Heart left ventricle (tissue), 16 donors: ENCODE results near the gene SENP5. TPM values are rescaled to one million over a fixed set of nuclear protein-coding genes. Genes with fewer than 3 reads are reported as not detected.
"Not testable (repeated sequence)": the region's sequence is repeated elsewhere in the genome, so short reads cannot be mapped to it uniquely, and the experiment has no call there.

Experiments used
- ATAC-seq, 4 donors: fragments of 200-7000 bp; cut with Tn5 transposase; one replicate each; pipeline ENCODE4 v1.9.1; 2020 to 2022; ENCODE audit warnings: moderate library complexity in 4 of 4, mild to moderate bottlenecking in 3 of 4, moderate number of reproducible peaks in 1 of 4
- DNase-seq, 5 donors: peaks; one replicate each; pipeline ENCODE4 v3.0.0-alpha.2; 2020
- H3K27ac ChIP-seq, 12 donors: fragments of 200-600 bp; sonication (generic) in 4 of 12; one replicate each; pipeline versions ENCODE4 v1.5.0 to v1.8.0; 2016 to 2022; ENCODE audit warnings: mild to moderate bottlenecking in 2 of 12
- H3K27me3 ChIP-seq, 9 donors: fragments of 200-600 bp; sonication (generic) in 2 of 9; one replicate each; pipeline versions ENCODE4 v1.5.1 to v1.8.0; 2016 to 2022; ENCODE audit warnings: mild to moderate bottlenecking in 3 of 9
- H3K36me3 ChIP-seq, 9 donors: fragments of 200-600 bp; sonication (generic) in 2 of 9; one replicate each; pipeline versions ENCODE4 v1.5.0 to v1.8.0; 2018 to 2022; ENCODE audit warnings: mild to moderate bottlenecking in 2 of 9
- H3K4me1 ChIP-seq, 12 donors: fragments of 200-600 bp; sonication (generic) in 4 of 12; one replicate each; pipeline versions ENCODE4 v1.5.0 to v1.8.0; 2016 to 2022; ENCODE audit warnings: mild to moderate bottlenecking in 3 of 12
- H3K4me3 ChIP-seq, 12 donors: fragments of 200-600 bp; sonication (generic) in 4 of 12; one replicate each; pipeline versions ENCODE4 v1.5.0 to v1.8.0; 2017 to 2022; ENCODE audit warnings: mild to moderate bottlenecking in 9 of 12, moderate library complexity in 4 of 12
- H3K9me3 ChIP-seq, 12 donors: fragments of 200-600 bp; sonication (generic) in 4 of 12; one replicate each; pipeline versions ENCODE4 v1.5.0 to v1.8.0; 2016 to 2022; ENCODE audit warnings: mild to moderate bottlenecking in 1 of 12
- POLR2A ChIP-seq, 2 donors: fragments of 450-650 bp; IDR thresholded peaks; one replicate each; pipeline ENCODE4 v1.6.1; 2017; ENCODE audit warnings: antibody characterized with exemption in 2 of 2, mild to moderate bottlenecking in 2 of 2, moderate library complexity in 2 of 2
- WGBS, 4 donors: extraction: QIAGEN DNeasy Blood & Tissue Kit in 2 of 4; methylation state at CpG; one replicate each; pipeline versions ENCODE4 v1.1.5 to v1.1.7; 2013 to 2018; 5-methylcytosine and 5-hydroxymethylcytosine counted together
- intact Hi-C, 10 donors: fragments of 100-400 bp; cut with DNase I; formaldehyde crosslinking; loops; one replicate each; pipeline versions ENCODE4 v1.11.1 to v1.14.2; 2022
- long read RNA-seq, 3 donors: library from polyadenylated mRNA; unstranded; transcript quantifications; one replicate each; pipeline ENCODE4 v2.0.0, GENCODE V29; 2020 to 2021
- polyA plus RNA-seq, 2 donors: library from polyadenylated mRNA; stranded (reverse); fragments of 200-250 nt; gene quantifications; one replicate each; pipeline ENCODE4 v1.2.3, GENCODE V29; 2013
- total RNA-seq, 9 donors: library from RNA; depleted of rRNA in 2 of 9; stranded (reverse); fragments of >200 nt in 2 of 9; fragmentation: NEBNext Ultra II Directional in 3 of 9; extraction: Animal tissue kit (Norgen Biotek cat#: 25700) in 3 of 9; gene quantifications; one replicate each; pipeline versions ENCODE4 v1.1.0 to v1.2.4, GENCODE V29; 2016 to 2023
- TF ChIP-seq, protein P1 (sequence below), 12 donors: fragments of 200-600 bp; sonication (generic) in 4 of 12; IDR thresholded peaks; one replicate each; pipeline versions ENCODE4 v1.5.0 to v1.8.0; 2018 to 2022; ENCODE audit warnings: antibody characterized with exemption in 12 of 12, mild to moderate bottlenecking in 5 of 12
- donor health status: ischemic (EF 13 %, LVEDD 7.1; RV severe dilation, severe dysfunction).
- donor health status: healthy with polysubstance abuse.
- donor health status: DM: no; HTN: yes; CAD: no.
- donor health status: DM: no; HTN: no; CAD: no.
- donor health status: ischemic (EF 25% LVEDD 6.9; RV normal size, moderate dysfunction).
- donor health status: ischemic (EF 25% LVEDD 5.7; RV mildly dilated, moderate dysfunction).
- donor health status: healthy.
- donor health status: DM: yes; HTN: yes; CAD: no.
- donor health status: ischemic (EF 35%, LVEDD 5.7; RV mildly dilated, moderate dysfunction).
- donor health status: nonischemic (EF 11% LVEDD 7.7; RV severe dilation, severe dysfunction).
- donor health status: DM: yes; HTN: yes; CAD: no.
- donor health status: PGD.
- donor health status: ischemic (EF 29% LVEDD 5.4; RV normal size, mild dysfunction).
- donor health status: nonischemic (EF 23%, LVEDD 6.1; RV moderate dilation, normal function).

SENP5 gene, protein sequence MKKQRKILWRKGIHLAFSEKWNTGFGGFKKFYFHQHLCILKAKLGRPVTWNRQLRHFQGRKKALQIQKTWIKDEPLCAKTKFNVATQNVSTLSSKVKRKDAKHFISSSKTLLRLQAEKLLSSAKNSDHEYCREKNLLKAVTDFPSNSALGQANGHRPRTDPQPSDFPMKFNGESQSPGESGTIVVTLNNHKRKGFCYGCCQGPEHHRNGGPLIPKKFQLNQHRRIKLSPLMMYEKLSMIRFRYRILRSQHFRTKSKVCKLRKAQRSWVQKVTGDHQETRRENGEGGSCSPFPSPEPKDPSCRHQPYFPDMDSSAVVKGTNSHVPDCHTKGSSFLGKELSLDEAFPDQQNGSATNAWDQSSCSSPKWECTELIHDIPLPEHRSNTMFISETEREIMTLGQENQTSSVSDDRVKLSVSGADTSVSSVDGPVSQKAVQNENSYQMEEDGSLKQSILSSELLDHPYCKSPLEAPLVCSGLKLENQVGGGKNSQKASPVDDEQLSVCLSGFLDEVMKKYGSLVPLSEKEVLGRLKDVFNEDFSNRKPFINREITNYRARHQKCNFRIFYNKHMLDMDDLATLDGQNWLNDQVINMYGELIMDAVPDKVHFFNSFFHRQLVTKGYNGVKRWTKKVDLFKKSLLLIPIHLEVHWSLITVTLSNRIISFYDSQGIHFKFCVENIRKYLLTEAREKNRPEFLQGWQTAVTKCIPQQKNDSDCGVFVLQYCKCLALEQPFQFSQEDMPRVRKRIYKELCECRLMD
- total RNA-seq (10 to 100 TPM; 16.8 to 28.5 (median 22.9) TPM), polyA plus RNA-seq (10 to 100 TPM in 1 of 2 donors, 1 to 10 TPM in 1; 7.0 to 12.9 TPM)
- long read RNA-seq, donor 1, full-length matches to known transcripts = 1 of 12 reads
- long read RNA-seq, donor 1, partial matches to known transcripts = 2 of 12 reads
- long read RNA-seq, donor 1, other reads (novel, unspliced or antisense) = 9 of 12 reads
- long read RNA-seq, donor 2, full-length matches to known transcripts = 11 of 23 reads
- long read RNA-seq, donor 2, partial matches to known transcripts = 4 of 23 reads
- long read RNA-seq, donor 2, other reads (novel, unspliced or antisense) = 8 of 23 reads
- long read RNA-seq, donor 3, full-length matches to known transcripts = 7 of 14 reads
- long read RNA-seq, donor 3, partial matches to known transcripts = 1 of 14 reads
- long read RNA-seq, donor 3, other reads (novel, unspliced or antisense) = 6 of 14 reads

DNA sequence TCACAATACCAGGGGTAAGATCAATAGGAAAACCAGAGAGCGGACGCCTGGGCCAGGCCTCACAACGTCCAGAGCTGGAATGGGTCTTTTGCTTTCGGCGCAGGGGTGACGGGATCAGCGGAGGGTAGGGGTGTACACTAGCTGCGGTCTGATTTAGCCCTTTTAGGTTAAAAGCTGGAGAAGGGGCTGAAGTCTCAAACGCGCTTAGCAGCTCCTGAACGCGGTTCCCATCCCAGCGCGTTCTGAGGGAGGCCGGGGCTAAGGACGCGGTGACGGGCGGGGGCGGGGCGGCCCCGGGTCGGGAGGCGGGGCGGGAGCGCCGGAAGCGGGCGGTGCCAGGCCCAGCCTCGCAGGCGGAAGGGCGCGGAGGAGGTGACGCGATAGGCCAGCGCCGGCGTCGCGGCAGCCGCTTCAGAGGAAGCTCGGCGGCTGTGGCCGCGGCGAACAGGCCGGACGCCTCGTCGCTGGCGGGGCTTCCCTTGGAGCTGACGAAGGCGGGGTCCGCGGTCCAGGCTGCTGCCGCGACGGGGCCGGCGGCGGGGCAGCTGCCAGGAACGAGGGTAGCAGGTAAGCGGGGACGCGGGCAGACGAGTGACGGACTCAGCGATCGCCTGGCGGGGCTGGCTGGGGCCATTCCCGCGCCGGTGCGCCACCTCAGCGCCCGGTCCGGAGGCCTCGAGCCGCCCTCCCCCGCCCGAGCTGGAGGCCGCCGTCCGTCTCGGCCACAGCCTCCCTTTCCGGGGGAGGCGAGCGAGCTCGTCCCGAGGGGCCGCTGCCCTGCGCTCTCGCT, at the start of gene SENP5:
TSS of gene SENP5 (plus strand) at position 414 of the 790 bp plus-strand sequence. CDS start 17,262 bp downstream, outside the sequence.
- H3K27ac ChIP-seq = peak within 1 kb of the TSS; percentile 18 to 97 (median 94)
- TF ChIP-seq, protein P1, sequence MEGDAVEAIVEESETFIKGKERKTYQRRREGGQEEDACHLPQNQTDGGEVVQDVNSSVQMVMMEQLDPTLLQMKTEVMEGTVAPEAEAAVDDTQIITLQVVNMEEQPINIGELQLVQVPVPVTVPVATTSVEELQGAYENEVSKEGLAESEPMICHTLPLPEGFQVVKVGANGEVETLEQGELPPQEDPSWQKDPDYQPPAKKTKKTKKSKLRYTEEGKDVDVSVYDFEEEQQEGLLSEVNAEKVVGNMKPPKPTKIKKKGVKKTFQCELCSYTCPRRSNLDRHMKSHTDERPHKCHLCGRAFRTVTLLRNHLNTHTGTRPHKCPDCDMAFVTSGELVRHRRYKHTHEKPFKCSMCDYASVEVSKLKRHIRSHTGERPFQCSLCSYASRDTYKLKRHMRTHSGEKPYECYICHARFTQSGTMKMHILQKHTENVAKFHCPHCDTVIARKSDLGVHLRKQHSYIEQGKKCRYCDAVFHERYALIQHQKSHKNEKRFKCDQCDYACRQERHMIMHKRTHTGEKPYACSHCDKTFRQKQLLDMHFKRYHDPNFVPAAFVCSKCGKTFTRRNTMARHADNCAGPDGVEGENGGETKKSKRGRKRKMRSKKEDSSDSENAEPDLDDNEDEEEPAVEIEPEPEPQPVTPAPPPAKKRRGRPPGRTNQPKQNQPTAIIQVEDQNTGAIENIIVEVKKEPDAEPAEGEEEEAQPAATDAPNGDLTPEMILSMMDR (IDR thresholded peaks at IDR 0.05) = no peak
- peak in 1 of 2 donors; percentile 94 for TF ChIP-seq POLR2A (IDR thresholded peaks at IDR 0.05)
- H3K36me3 ChIP-seq = peaks cover 0 to 10% (median 0%) of the 10 kb centered on the region in 9 donors
- peak; percentile 91 to 96 (median 94) for DNase-seq
- WGBS, 4 donors = 1% methylated on average over 34 to 93 of the region's 93 CpGs
- peak within 1 kb of the TSS; percentile 63 to 99 (median 97) for H3K4me3 ChIP-seq
- H3K9me3 ChIP-seq = peaks cover 0 to 4% (median 0%) of the 10 kb centered on the region in 12 donors
- peaks cover 0 to 34% (median 21%) of the 10 kb centered on the region in 12 donors for H3K4me1 ChIP-seq
- H3K27me3 ChIP-seq = no peaks in the 10 kb centered on the region
- intact Hi-C loops = loop anchor here in 7 of 10 donors (1.0 to 10.0 kb wide), 6 partner anchors 70 to 303 kb away; partner anchors contain the start of genes NCBP2 (in 6 of the 7), FBXO45 (in 1 of the 7) and WDR53 (in 1 of the 7)
- peak; percentile 95 to 99 (median 99) for ATAC-seq

DNA sequence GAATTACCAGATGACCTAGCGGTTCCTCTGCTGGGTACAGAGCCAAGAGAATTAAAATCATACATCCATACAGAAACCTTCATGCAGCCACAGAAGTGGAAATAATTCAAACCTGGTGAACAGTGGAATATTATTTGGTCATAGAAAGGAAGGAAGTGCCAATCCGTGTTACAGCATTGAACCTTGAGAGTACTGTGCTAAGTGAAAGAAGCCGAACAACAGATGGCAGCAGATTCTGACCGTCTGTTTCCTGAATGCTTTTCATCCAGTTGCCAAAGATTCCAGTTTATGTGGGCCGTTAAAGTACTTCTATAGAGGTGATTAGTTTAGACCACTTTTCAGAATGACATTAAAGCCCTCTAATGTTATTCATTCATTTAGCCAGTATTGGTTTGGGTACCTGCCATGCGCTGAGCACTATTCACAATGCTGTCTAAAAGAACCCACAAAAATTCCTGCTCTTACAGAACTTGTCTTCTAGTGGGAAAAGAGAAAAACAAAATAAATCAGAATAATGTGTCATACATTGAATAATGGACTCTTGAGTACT, 45.8 kb upstream of the SENP5 start:
- intact Hi-C loops = no loop called here
- Histone ChIP-seq H3K27me3 (no peaks in the 10 kb centered on the region), H3K36me3 (peaks cover 7 to 100% (median 91%) of the 10 kb centered on the region in 9 donors)

DNA sequence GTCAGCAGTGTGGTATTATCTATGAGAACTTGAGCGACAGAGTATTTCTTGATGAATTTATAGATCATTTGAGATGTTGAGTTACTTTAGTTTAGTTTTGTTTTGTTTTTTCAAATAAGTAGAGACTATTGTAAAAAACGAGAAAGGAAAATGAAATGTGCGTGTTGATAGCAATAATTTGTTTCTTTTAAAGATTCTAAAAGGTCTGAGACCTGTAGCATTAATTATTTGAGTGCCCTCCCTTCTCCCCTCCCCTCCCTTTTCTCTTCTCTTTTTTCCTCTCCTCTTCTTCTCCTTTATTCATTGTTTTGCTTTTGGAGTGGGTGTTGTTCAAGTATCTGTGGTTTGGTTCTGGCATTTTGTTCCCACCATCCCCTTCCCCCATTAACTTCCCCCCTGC, 38.1 kb upstream of the SENP5 start:
- H3K27me3 ChIP-seq, H3K4me3 ChIP-seq, intact Hi-C loops, DNase-seq, H3K27ac ChIP-seq, H3K4me1 ChIP-seq, ATAC-seq, H3K9me3 ChIP-seq: not testable (repeated sequence)
- WGBS, 4 donors = 92 to 97% (median 95%) methylated on average over 3 of the region's 3 CpGs
- H3K36me3 ChIP-seq = peaks cover 0 to 82% (median 75%) of the 10 kb centered on the region in 9 donors

More for the DNA sequence above, 45.8 kb upstream of the SENP5 start:
- H3K9me3 ChIP-seq = no peaks in the 10 kb centered on the region
- H3K4me3 ChIP-seq = no peak overlapping the region
- TF ChIP-seq, protein P1 (IDR thresholded peaks at IDR 0.05) = no peak
- no peak for TF ChIP-seq POLR2A (IDR thresholded peaks at IDR 0.05)
- no peak overlapping the region for H3K27ac ChIP-seq
- DNase-seq = no peak
- no peaks in the 10 kb centered on the region for H3K4me1 ChIP-seq
- WGBS, 4 donors = 90 to 94% (median 93%) methylated on average over 6 of the region's 6 CpGs
- no peak for ATAC-seq
